H9 (cell line): ENCODE measurements around the gene FUZ. TPM values are rescaled to one million over a fixed set of nuclear protein-coding genes. Genes with fewer than 3 reads are reported as not detected.
A peak's percentile ranks its signal among the peaks of the same experiment; 100 is the strongest.

Experiments
- DNase-seq: peaks from one replicate; pipeline ENCODE4 v3.0.0-alpha.2; 2017
- H2AFZ ChIP-seq: one replicate; pipeline ENCODE4 v1.6.1; 2013; ENCODE audit warnings: mild to moderate bottlenecking, low read length, control low read depth, moderate library complexity
- H2AK5ac ChIP-seq: 2 replicates; pipeline ENCODE4 v1.6.1; 2013; ENCODE audit warnings: low read length, control low read depth, mixed read lengths; ENCODE audit not compliant: insufficient read length
- H2BK120ac ChIP-seq: one replicate; pipeline ENCODE4 v1.6.1; 2013; ENCODE audit warnings: low read depth, mild to moderate bottlenecking, low read length, control low read depth, inconsistent platforms; ENCODE audit not compliant: poor library complexity, severe bottlenecking
- H2BK12ac ChIP-seq: 2 replicates; pipeline ENCODE4 v1.6.1; 2013; ENCODE audit warnings: low read length, control low read depth, mixed read lengths, low read depth; ENCODE audit not compliant: insufficient read length
- H2BK15ac ChIP-seq: 2 replicates; pipeline ENCODE4 v1.6.1; 2013; ENCODE audit warnings: low read depth, low read length, control low read depth
- H2BK20ac ChIP-seq: one replicate; pipeline ENCODE4 v1.6.1; 2013; ENCODE audit warnings: low read depth, mild to moderate bottlenecking, low read length, control low read depth, inconsistent platforms; ENCODE audit not compliant: poor library complexity, severe bottlenecking
- H2BK5ac ChIP-seq: 2 replicates; pipeline ENCODE4 v1.6.1; 2013; ENCODE audit warnings: low read length, control low read depth, mixed read lengths; ENCODE audit not compliant: insufficient read length
- H3K14ac ChIP-seq: 2 replicates; pipeline ENCODE4 v1.6.1; 2013; ENCODE audit warnings: low read length, control low read depth; ENCODE audit not compliant: insufficient read depth
- H3K18ac ChIP-seq: 2 replicates; pipeline ENCODE4 v1.6.1; 2013; ENCODE audit warnings: low read depth, mild to moderate bottlenecking, mixed read lengths, low read length, control low read depth; ENCODE audit not compliant: insufficient read length
- H3K23ac ChIP-seq: 2 replicates; pipeline ENCODE4 v1.6.1; 2013; ENCODE audit warnings: low read length, control low read depth, mixed read lengths, low read depth; ENCODE audit not compliant: insufficient read length
- H3K23me2 ChIP-seq: 2 replicates; pipeline ENCODE4 v1.6.1; 2013; ENCODE audit warnings: low read depth, mild to moderate bottlenecking, mixed read lengths, low read length, control low read depth; ENCODE audit not compliant: insufficient read length, poor library complexity, severe bottlenecking
- H3K27ac ChIP-seq: 2 replicates; pipeline ENCODE4 v1.5.1; 2013; ENCODE audit warnings: low read length, control low read depth, mixed read lengths, low read depth; ENCODE audit not compliant: insufficient read length
- H3K27me3 ChIP-seq: 2 replicates; pipeline ENCODE4 v1.6.1; 2013; ENCODE audit warnings: low read length, control low read depth, inconsistent platforms; ENCODE audit not compliant: insufficient read depth
- H3K4ac ChIP-seq: 2 replicates; pipeline ENCODE4 v1.6.1; 2013; ENCODE audit warnings: low read depth, mild to moderate bottlenecking, control low read depth, inconsistent platforms, low read length, moderate library complexity
- H3K4me1 ChIP-seq: 2 replicates; pipeline ENCODE4 v1.6.1; 2013; ENCODE audit warnings: low read length, control low read depth, inconsistent platforms; ENCODE audit not compliant: insufficient read depth
- H3K4me2 ChIP-seq: 2 replicates; pipeline ENCODE4 v1.6.1; 2013; ENCODE audit warnings: low read length, control low read depth, mixed read lengths; ENCODE audit not compliant: insufficient read length, insufficient read depth
- H3K56ac ChIP-seq: 2 replicates; pipeline ENCODE4 v1.6.1; 2013; ENCODE audit warnings: low read depth, mild to moderate bottlenecking, mixed read lengths, low read length, control low read depth; ENCODE audit not compliant: insufficient read length
- H3K79me1 ChIP-seq: 2 replicates; pipeline ENCODE4 v1.6.1; 2013; ENCODE audit warnings: low read depth, mild to moderate bottlenecking, moderate library complexity, low read length, control low read depth, inconsistent platforms; ENCODE audit not compliant: insufficient read depth, poor library complexity, severe bottlenecking
- H3K79me2 ChIP-seq: 2 replicates; pipeline ENCODE4 v1.6.1; 2013; ENCODE audit warnings: low read length, control low read depth, inconsistent platforms; ENCODE audit not compliant: insufficient read depth
- H3K9ac ChIP-seq: 2 replicates; pipeline ENCODE4 v1.6.1; 2013; ENCODE audit warnings: low read length, control low read depth, mixed read lengths; ENCODE audit not compliant: insufficient read length; ENCODE audit errors: extremely low read depth
- H3K9me3 ChIP-seq: one replicate; pipeline ENCODE4 v1.6.1; 2013; ENCODE audit warnings: low read depth, low read length, inconsistent platforms; ENCODE audit not compliant: control insufficient read depth
- H3T11ph ChIP-seq: one replicate; pipeline ENCODE4 v1.6.1; 2013; ENCODE audit warnings: mild to moderate bottlenecking, low read length, control low read depth, inconsistent platforms
- H4K20me1 ChIP-seq: one replicate; pipeline ENCODE4 v1.6.1; 2013; ENCODE audit not compliant: control insufficient read depth, insufficient read length, insufficient read depth
- H4K5ac ChIP-seq: 2 replicates; pipeline ENCODE4 v1.6.1; 2013; ENCODE audit warnings: low read depth, mild to moderate bottlenecking, mixed read lengths, low read length, control low read depth; ENCODE audit not compliant: insufficient read length
- H4K8ac ChIP-seq: replicated peaks from 2 replicates; pipeline ENCODE4 v1.6.1; 2013; ENCODE audit warnings: low read length, control low read depth, mixed read lengths, low read depth; ENCODE audit not compliant: insufficient read length
- H4K91ac ChIP-seq: 2 replicates; pipeline ENCODE4 v1.6.1; 2013; ENCODE audit warnings: low read depth, mild to moderate bottlenecking, moderate library complexity, mixed read lengths, low read length, control low read depth; ENCODE audit not compliant: insufficient read length
- H3K27ac Mint-ChIP-seq, 3 experiments: 2 replicates in 2 of 3; 3 replicates in 1 of 3; pipeline ENCODE4 v1.8.0; 2020 to 2021; ENCODE audit warnings: mixed read lengths in 3 of 3, mild to moderate bottlenecking in 1 of 3, moderate library complexity in 1 of 3
- H3K27me3 Mint-ChIP-seq: 2 replicates; pipeline ENCODE4 v1.8.0; 2021; ENCODE audit warnings: low read depth, mild to moderate bottlenecking, moderate library complexity, mixed read lengths
- H3K36me3 Mint-ChIP-seq, 3 experiments: 2 replicates in 2 of 3; 3 replicates in 1 of 3; pipeline ENCODE4 v1.8.0; 2020 to 2021; ENCODE audit warnings: low read depth in 3 of 3, mixed read lengths in 3 of 3; ENCODE audit not compliant: insufficient read depth in 1 of 3
- H3K4me1 Mint-ChIP-seq, 2 experiments: 2 replicates each; pipeline ENCODE4 v1.8.0; 2020; ENCODE audit warnings: mixed read lengths in 2 of 2
- H3K4me3 Mint-ChIP-seq, 2 experiments: 2 replicates in 1 of 2; 3 replicates in 1 of 2; pipeline ENCODE4 v1.8.0; 2020 to 2021; ENCODE audit warnings: mild to moderate bottlenecking in 2 of 2, mixed read lengths in 2 of 2, moderate library complexity in 1 of 2
- H3K9me3 Mint-ChIP-seq, 2 experiments: 2 replicates in 1 of 2; 3 replicates in 1 of 2; pipeline ENCODE4 v1.8.0; 2020; ENCODE audit warnings: mild to moderate bottlenecking in 2 of 2, mixed read lengths in 2 of 2, moderate library complexity in 1 of 2
- WGBS: extraction: QIAGEN DNeasy Blood & Tissue Kit; methylation state at CpG from one replicate; pipeline ENCODE4 v1.1.7; 2013; ENCODE audit warnings: missing lambda C conversion rate, low lambda C conversion rate, mixed read lengths; ENCODE audit not compliant: insufficient read length; ENCODE audit errors: extremely low coverage; 5-methylcytosine and 5-hydroxymethylcytosine counted together
- total RNA-seq: library from RNA; stranded (reverse); gene quantifications from 2 replicates; pipeline ENCODE4 v1.2.1, GENCODE V29; 2021
- TF ChIP-seq, protein P1 (sequence below): fragments of 200-600 bp; sonication (generic); conservative IDR thresholded peaks from 3 replicates; pipeline ENCODE4 v1.8.0; 2021; ENCODE audit warnings: antibody characterized with exemption, mild to moderate bottlenecking

FUZ gene
- total RNA-seq, 1 experiment from 2014 or later: 25.1 TPM

DNA sequence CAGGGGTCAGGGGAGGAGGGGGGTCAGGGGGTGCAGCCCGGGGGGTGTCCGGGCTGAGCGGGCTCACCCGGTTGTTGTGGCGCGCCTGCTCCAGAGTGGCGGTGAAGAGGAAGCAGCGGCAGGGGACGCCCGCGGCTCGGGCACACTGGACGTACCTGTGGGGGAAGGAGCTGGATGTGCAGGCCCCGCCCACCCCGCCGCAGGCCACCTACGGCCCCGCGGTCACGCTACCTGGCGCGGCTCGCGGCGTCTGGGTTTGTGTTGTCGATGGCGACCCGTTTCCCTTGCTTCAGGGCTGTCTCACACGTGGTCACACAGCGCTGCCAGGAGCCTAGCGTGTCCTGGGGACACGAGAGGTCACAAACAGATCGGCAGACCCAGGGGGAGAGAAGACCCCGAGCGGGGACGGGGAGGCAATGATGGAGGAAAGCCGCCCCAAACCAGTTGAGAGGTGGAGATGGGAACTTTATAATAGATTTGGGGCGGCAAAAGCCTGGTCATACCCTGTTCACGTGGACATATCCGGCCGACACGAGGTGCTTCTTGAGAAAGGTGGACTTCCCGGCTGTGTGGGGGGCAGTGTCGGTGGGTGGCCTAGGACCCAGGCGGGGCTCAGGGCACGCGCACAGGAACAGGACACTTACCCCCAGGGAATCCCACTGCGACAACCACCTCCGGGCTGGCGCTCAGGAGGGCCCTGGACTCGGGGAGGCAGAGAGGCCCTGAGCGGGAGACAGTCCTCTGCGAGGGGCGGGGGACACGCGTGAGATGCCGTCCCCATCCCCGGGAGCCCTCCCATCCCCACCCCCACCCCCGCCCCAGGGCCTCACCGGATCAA is 48.7 kb upstream of the FUZ start:
- Histone ChIP-seq H3T11ph (no peak overlapping the region), H2AK5ac (no peak overlapping the region), H2BK15ac (no peak overlapping the region), H3K9me3 (no peaks in the 10 kb centered on the region), H3K27ac (no peak overlapping the region), H2BK12ac (no peak overlapping the region), H2BK5ac (no peak overlapping the region), H2BK120ac (no peak overlapping the region), H3K27me3 (no peaks in the 10 kb centered on the region), H3K4ac (no peak overlapping the region), H2AFZ (no peak overlapping the region), H3K14ac (no peak overlapping the region), H4K91ac (no peak overlapping the region), H3K79me2 (no peaks in the 10 kb centered on the region; the same call in 1 of the 2 replicates), H2BK20ac (no peak overlapping the region), H3K18ac (no peak overlapping the region), H4K5ac (no peak overlapping the region), H3K4me1 (no peaks in the 10 kb centered on the region), H3K23me2 (peaks cover 5% of the 10 kb centered on the region), H4K20me1 (peaks cover 3% of the 10 kb centered on the region), H3K9ac (no peak overlapping the region), H4K8ac (no peak overlapping the region), H3K23ac (no peak overlapping the region), H3K4me2 (no peak overlapping the region), H3K56ac (no peak overlapping the region), H3K79me1 (peaks cover 5% of the 10 kb centered on the region)
- H3K36me3 Mint-ChIP-seq: peaks cover 29 to 85% (median 65%) of the 10 kb centered on the region in 3 experiments
- TF ChIP-seq, protein P1, sequence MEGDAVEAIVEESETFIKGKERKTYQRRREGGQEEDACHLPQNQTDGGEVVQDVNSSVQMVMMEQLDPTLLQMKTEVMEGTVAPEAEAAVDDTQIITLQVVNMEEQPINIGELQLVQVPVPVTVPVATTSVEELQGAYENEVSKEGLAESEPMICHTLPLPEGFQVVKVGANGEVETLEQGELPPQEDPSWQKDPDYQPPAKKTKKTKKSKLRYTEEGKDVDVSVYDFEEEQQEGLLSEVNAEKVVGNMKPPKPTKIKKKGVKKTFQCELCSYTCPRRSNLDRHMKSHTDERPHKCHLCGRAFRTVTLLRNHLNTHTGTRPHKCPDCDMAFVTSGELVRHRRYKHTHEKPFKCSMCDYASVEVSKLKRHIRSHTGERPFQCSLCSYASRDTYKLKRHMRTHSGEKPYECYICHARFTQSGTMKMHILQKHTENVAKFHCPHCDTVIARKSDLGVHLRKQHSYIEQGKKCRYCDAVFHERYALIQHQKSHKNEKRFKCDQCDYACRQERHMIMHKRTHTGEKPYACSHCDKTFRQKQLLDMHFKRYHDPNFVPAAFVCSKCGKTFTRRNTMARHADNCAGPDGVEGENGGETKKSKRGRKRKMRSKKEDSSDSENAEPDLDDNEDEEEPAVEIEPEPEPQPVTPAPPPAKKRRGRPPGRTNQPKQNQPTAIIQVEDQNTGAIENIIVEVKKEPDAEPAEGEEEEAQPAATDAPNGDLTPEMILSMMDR: no peak
- H3K4me1 Mint-ChIP-seq: peaks cover 22 to 40% of the 10 kb centered on the region in 2 experiments
- no CpG with 5 or more reads among the region's 60 CpGs for WGBS
- no peak overlapping the region for H3K4me3 Mint-ChIP-seq
- H3K27me3 Mint-ChIP-seq: peaks cover 3% of the 10 kb centered on the region
- peak; percentile 54 for DNase-seq
- peak overlapping the region in 2 of 3 experiments; percentile 74 to 84; a peak in 3 of 7 replicates for H3K27ac Mint-ChIP-seq
- peaks cover 0 to 4% of the 10 kb centered on the region in 2 experiments; a peak in 1 of 5 replicates for H3K9me3 Mint-ChIP-seq
